Activated T-cell treated with anti-CD3 and anti-CD28 coated beads, Interleukin-2, amount 50 U/mL, for 24 hours (primary cell): ENCODE data around the gene PANK1.

Experiments used
- DNase-seq: peaks from one replicate; pipeline ENCODE4 v3.0.0-alpha.2; 2020
- H3K27ac Mint-ChIP-seq: 2 replicates; pipeline ENCODE4 v1.8.0; 2020; ENCODE audit warnings: mild to moderate bottlenecking, mixed read lengths
- H3K27me3 Mint-ChIP-seq: 2 replicates; pipeline ENCODE4 v1.8.0; 2020; ENCODE audit warnings: mixed read lengths
- H3K36me3 Mint-ChIP-seq: 2 replicates; pipeline ENCODE4 v1.8.0; 2020; ENCODE audit warnings: low read depth, mixed read lengths
- H3K4me1 Mint-ChIP-seq: 2 replicates; pipeline ENCODE4 v1.8.0; 2020; ENCODE audit warnings: low read depth, mixed read lengths
- H3K4me3 Mint-ChIP-seq: 2 replicates; pipeline ENCODE4 v1.8.0; 2020; ENCODE audit warnings: mild to moderate bottlenecking, moderate library complexity, mixed read lengths
- H3K9me3 Mint-ChIP-seq: 2 replicates; pipeline ENCODE4 v1.8.0; 2020; ENCODE audit warnings: mixed read lengths

PANK1 gene

GRCh38 chr10:89663144-89663543 is 18.1 kb upstream of the PANK1 start:
- H3K27ac Mint-ChIP-seq = no peak overlapping the region

GRCh38 chr10:89662596-89662995 is 17.6 kb upstream of the PANK1 start:
- DNase-seq = no peak
- Mint-ChIP-seq H3K4me1 (no peaks in the 10 kb centered on the region), H3K27ac (no peak overlapping the region), H3K36me3 (no peaks in the 10 kb centered on the region), H3K27me3 (no peaks in the 10 kb centered on the region), H3K9me3 (no peaks in the 10 kb centered on the region), H3K4me3 (no peak overlapping the region)

More at GRCh38 chr10:89663144-89663543, 18.1 kb upstream of the PANK1 start:
- no peaks in the 10 kb centered on the region for H3K36me3 Mint-ChIP-seq
- no peaks in the 10 kb centered on the region for H3K9me3 Mint-ChIP-seq
- H3K4me3 Mint-ChIP-seq = no peak overlapping the region
- no peaks in the 10 kb centered on the region for H3K27me3 Mint-ChIP-seq
- H3K4me1 Mint-ChIP-seq = no peaks in the 10 kb centered on the region
- DNase-seq = no peak

GRCh38 chr10:89659143-89660131 is 14.4 kb upstream of the PANK1 start:
- H3K4me1 Mint-ChIP-seq = no peaks in the 10 kb centered on the region
- no peak for DNase-seq
- H3K9me3 Mint-ChIP-seq = peaks cover 3% of the 10 kb centered on the region
- no peaks in the 10 kb centered on the region for H3K36me3 Mint-ChIP-seq
- H3K4me3 Mint-ChIP-seq = no peak overlapping the region
- no peaks in the 10 kb centered on the region for H3K27me3 Mint-ChIP-seq
- H3K27ac Mint-ChIP-seq = no peak overlapping the region

- no peak overlapping the region for H3K4me3 Mint-ChIP-seq
- H3K36me3 Mint-ChIP-seq = no peaks in the 10 kb centered on the region
- H3K27me3 Mint-ChIP-seq = no peaks in the 10 kb centered on the region
- no peak overlapping the region for H3K27ac Mint-ChIP-seq
- H3K4me1 Mint-ChIP-seq = no peaks in the 10 kb centered on the region
- H3K9me3 Mint-ChIP-seq = peaks cover 3% of the 10 kb centered on the region
- no peak for DNase-seq
Measured at GRCh38 chr10:89657302-89657701, 12.3 kb upstream of the PANK1 start.

GRCh38 chr10:89655722-89656121 is 10.7 kb upstream of the PANK1 start:
- Mint-ChIP-seq H3K27me3 (no peaks in the 10 kb centered on the region), H3K27ac (no peak overlapping the region), H3K4me3 (no peak overlapping the region), H3K4me1 (no peaks in the 10 kb centered on the region), H3K9me3 (peaks cover 3% of the 10 kb centered on the region), H3K36me3 (no peaks in the 10 kb centered on the region)
- DNase-seq = no peak

- no peaks in the 10 kb centered on the region for H3K36me3 Mint-ChIP-seq
- H3K4me1 Mint-ChIP-seq = no peaks in the 10 kb centered on the region
- H3K27me3 Mint-ChIP-seq = peaks cover 15% of the 10 kb centered on the region
- H3K4me3 Mint-ChIP-seq = no peak overlapping the region
- peaks cover 3% of the 10 kb centered on the region for H3K9me3 Mint-ChIP-seq
- DNase-seq = no peak
- H3K27ac Mint-ChIP-seq = no peak overlapping the region
Measured at GRCh38 chr10:89653410-89653869, 8.4 kb upstream of the PANK1 start.

GRCh38 chr10:89652806-89653370 is 7.8 kb upstream of the PANK1 start:
- no peaks in the 10 kb centered on the region for H3K4me1 Mint-ChIP-seq
- H3K27me3 Mint-ChIP-seq = peaks cover 20% of the 10 kb centered on the region
- DNase-seq = no peak
- H3K4me3 Mint-ChIP-seq = no peak overlapping the region
- no peak overlapping the region for H3K27ac Mint-ChIP-seq
- H3K36me3 Mint-ChIP-seq = no peaks in the 10 kb centered on the region
- peaks cover 3% of the 10 kb centered on the region for H3K9me3 Mint-ChIP-seq

- Mint-ChIP-seq H3K9me3 (peaks cover 3% of the 10 kb centered on the region), H3K4me3 (no peak overlapping the region), H3K4me1 (no peaks in the 10 kb centered on the region), H3K27me3 (peaks cover 24% of the 10 kb centered on the region), H3K36me3 (no peaks in the 10 kb centered on the region), H3K27ac (no peak overlapping the region)
- DNase-seq = no peak
Measured at GRCh38 chr10:89651916-89652573, 7.0 kb upstream of the PANK1 start.

- Mint-ChIP-seq H3K9me3 (peaks cover 3% of the 10 kb centered on the region), H3K27me3 (peaks cover 29% of the 10 kb centered on the region), H3K4me1 (no peaks in the 10 kb centered on the region), H3K27ac (no peak overlapping the region), H3K4me3 (no peak overlapping the region), H3K36me3 (no peaks in the 10 kb centered on the region)
- DNase-seq = no peak
Measured at GRCh38 chr10:89651205-89651915, 6.3 kb upstream of the PANK1 start.

- DNase-seq = no peak
- Mint-ChIP-seq H3K9me3 (no peaks in the 10 kb centered on the region), H3K27ac (no peak overlapping the region), H3K27me3 (peaks cover 40% of the 10 kb centered on the region), H3K4me1 (peaks cover 6% of the 10 kb centered on the region), H3K4me3 (no peak overlapping the region), H3K36me3 (no peaks in the 10 kb centered on the region)
Measured at GRCh38 chr10:89649051-89649450, 4.0 kb upstream of the PANK1 start.

GRCh38 chr10:89648074-89648473 is 3.0 kb upstream of the PANK1 start:
- Mint-ChIP-seq H3K4me3 (no peak overlapping the region), H3K27ac (no peak overlapping the region), H3K27me3 (peaks cover 40% of the 10 kb centered on the region), H3K4me1 (peaks cover 6% of the 10 kb centered on the region), H3K9me3 (no peaks in the 10 kb centered on the region), H3K36me3 (no peaks in the 10 kb centered on the region)
- no peak for DNase-seq

GRCh38 chr10:89646889-89647657 is 2.0 kb upstream of the PANK1 start:
- no peak for DNase-seq
- Mint-ChIP-seq H3K36me3 (no peaks in the 10 kb centered on the region), H3K27ac (no peak overlapping the region), H3K4me3 (no peak overlapping the region), H3K27me3 (peaks cover 40% of the 10 kb centered on the region), H3K4me1 (peaks cover 6% of the 10 kb centered on the region), H3K9me3 (no peaks in the 10 kb centered on the region)

GRCh38 chr10:89645742-89646172 is 715 bp upstream of the PANK1 start:
- H3K9me3 Mint-ChIP-seq = no peaks in the 10 kb centered on the region
- peaks cover 6% of the 10 kb centered on the region for H3K4me1 Mint-ChIP-seq
- peak overlapping the region; percentile 66 for H3K27ac Mint-ChIP-seq
- H3K4me3 Mint-ChIP-seq = no peak overlapping the region
- H3K36me3 Mint-ChIP-seq = no peaks in the 10 kb centered on the region
- H3K27me3 Mint-ChIP-seq = peaks cover 40% of the 10 kb centered on the region
- no peak for DNase-seq

GRCh38 chr10:89644691-89644966 is 413 bp downstream of the PANK1 start:
- no peak for DNase-seq
- Mint-ChIP-seq H3K4me3 (no peak overlapping the region), H3K27ac (no peak overlapping the region), H3K9me3 (no peaks in the 10 kb centered on the region), H3K36me3 (no peaks in the 10 kb centered on the region), H3K4me1 (peaks cover 6% of the 10 kb centered on the region), H3K27me3 (peaks cover 33% of the 10 kb centered on the region)
